Measurements from ENCODE around the gene INPP5A.

Gene INPP5A

DNA sequence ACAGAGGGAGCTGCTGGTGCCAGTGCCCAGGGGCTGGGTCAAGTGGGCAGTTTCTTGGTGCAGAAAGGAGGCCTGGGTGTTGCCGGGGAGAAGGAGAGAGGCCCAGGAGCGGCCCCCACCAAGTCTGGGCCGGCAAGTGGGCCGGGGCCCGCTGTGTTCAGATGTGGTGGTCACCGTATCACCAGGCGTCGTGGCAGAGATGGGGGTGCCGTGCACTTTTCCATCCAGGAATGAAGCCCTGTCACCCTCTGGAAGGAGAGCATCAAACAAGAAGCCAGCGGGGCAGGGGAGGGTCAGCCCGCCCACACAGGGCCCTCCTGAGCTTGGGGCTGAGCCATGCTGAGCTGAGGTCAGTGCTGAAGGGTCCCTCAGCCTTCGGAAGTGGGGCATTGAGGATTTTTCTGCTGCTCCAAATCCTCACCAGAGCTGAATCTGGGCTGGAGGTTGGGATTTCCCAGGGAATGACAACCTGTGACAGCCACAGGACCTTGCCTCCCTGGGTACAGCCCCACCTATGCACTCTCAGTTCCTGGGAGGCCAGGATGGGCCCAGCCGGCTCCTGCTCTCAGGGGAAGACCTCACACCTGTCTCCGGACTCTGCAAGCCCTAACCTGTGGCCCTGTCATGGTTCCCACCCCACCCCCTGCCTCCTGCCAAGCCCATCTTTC lies 27.9 kb upstream of the INPP5A start:
- no peak for ATAC-seq (replicated peaks)
- Mint-ChIP-seq H3K4me1 (no peaks in the 10 kb centered on the region), H3K27me3 (no peaks in the 10 kb centered on the region), H3K27ac (no peak overlapping the region), H3K36me3 (no peaks in the 10 kb centered on the region), H3K4me3 (no peak overlapping the region), H3K9me3 (peaks cover 1 to 6% of the 10 kb centered on the region in 2 donors)
- DNase-seq = no peak

DNA sequence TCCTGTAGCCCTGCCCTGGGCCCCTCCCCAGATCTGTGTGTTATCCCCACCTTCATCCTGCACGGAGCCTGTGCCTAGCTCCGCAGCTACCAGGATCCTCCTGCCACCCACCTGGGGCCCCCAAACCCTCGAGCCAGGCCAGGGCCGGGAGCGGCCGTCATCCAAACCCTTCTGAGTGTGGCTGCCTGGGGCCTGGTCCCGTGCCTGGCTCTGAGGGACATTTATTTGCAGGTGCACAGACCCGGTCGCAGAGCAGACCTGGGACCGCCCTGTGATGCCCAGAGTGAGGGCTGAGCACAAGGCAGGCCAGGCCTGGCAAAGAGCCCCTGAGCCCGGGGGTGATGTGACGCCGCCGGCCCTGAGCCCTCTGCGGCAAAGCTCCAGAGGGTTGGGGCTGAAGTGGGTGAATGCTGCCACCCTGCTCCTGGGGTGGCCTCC lies 27.4 kb upstream of the INPP5A start:
- Mint-ChIP-seq H3K4me1 (peaks cover 0 to 3% of the 10 kb centered on the region in 2 donors), H3K4me3 (no peak overlapping the region), H3K27me3 (no peaks in the 10 kb centered on the region), H3K9me3 (peaks cover 1 to 6% of the 10 kb centered on the region in 2 donors), H3K36me3 (no peaks in the 10 kb centered on the region), H3K27ac (no peak overlapping the region)
- DNase-seq (no peak), ATAC-seq (replicated peaks) (no peak)

DNA sequence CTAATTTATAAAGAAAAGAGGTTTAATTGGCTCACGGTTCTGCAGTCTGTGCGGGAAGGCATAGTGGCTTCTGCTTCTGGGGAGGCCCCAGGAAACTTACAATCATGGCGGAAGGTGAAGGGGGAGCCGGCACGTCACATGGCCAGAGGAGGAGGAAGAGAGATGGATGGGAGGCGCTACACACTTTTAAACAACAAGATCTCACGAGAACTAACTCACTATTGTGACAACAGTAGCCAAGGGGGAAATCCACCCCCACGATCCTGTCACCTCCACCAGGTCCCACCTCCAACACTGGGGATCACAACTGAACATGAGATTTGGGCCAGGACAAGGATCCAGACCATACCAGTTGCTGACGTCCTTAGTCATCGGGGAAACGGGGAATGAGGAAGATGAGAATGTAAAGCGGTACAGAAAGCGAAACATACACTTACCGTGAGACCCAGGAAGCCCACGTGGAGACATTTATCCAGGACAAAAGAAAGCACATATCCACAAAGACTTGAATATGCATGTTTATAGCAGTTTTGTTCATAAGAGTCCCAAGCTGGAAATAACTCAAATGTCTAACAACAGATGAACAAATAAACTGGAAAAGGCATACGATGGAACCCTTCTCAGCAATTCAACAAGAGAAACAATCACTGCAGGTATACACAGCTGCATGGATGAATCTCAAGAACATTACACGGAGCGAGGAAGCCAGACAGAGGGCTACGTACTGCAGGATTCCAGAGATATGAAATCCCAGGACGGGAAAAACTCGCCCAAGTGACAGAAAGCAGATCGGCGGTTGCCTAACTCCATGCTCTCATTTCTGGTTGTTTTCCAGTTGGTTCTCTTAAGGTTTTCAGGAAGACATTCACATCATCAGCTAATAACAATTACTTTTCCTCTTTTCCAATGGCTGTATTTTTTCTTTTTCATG lies 26.2 kb upstream of the INPP5A start:
- H3K4me3 Mint-ChIP-seq = no peak overlapping the region
- peaks cover 0 to 11% of the 10 kb centered on the region in 2 donors for H3K4me1 Mint-ChIP-seq
- H3K9me3 Mint-ChIP-seq = peaks cover 1 to 6% of the 10 kb centered on the region in 2 donors
- no peak overlapping the region for H3K27ac Mint-ChIP-seq
- DNase-seq = no peak
- H3K27me3 Mint-ChIP-seq = no peaks in the 10 kb centered on the region
- no peak for ATAC-seq (replicated peaks)
- H3K36me3 Mint-ChIP-seq = no peaks in the 10 kb centered on the region

DNA sequence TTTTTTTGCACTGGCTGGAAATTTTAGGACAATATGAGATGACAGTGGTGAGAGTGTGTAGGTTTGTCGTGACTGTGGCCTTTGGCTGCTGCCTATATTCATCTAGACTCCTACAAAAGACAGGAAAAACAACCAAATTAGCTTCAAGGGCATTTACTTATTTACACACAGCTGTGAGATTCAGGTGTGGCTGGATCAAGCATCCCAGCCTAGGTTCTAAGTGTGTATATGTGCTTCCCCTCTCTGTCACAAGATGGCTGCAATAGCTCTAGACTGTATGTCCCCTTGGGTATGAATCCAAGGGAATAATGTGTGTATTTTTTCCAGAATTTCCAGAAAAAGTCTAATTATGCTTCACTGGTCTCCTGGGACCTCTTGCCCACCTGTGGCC lies 25.5 kb upstream of the INPP5A start:
- Mint-ChIP-seq H3K4me1 (peaks cover 0 to 16% of the 10 kb centered on the region in 2 donors), H3K9me3 (peaks cover 1 to 6% of the 10 kb centered on the region in 2 donors), H3K27ac (no peak overlapping the region), H3K36me3 (no peaks in the 10 kb centered on the region), H3K4me3 (no peak overlapping the region), H3K27me3 (no peaks in the 10 kb centered on the region)
- ATAC-seq (replicated peaks) (no peak), DNase-seq (no peak)

DNA sequence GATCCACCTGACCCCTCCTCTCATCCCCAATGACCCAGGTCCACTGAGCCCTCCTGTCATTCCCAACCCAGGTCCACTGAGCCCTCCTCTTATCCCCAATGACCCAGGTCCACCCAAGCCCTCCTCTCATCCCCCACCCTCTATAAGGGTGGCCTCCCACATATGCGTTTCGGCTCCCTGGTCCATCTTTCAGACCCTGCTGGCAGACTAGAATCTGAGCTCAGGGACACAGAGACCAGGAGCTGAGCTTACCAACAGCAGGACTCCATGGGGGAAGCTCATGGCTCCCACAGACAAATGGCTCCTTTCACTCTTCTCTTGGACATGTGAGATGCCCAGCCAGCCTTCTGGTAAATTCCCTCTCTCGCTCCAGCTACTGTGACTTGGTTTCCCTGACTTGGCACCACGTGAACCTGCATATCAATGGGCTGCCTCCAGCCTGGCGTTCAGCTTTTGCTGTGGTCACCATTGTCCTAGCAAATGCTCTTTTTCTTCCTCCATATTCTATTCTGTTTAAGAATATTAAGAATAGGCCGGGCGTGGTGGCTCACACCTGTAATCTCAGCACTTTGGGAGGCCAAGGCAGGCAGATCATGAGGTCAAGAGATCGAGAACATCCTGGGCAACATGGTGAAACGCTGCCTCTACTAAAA lies 24.8 kb upstream of the INPP5A start:
- Mint-ChIP-seq H3K36me3 (no peaks in the 10 kb centered on the region), H3K9me3 (peaks cover 1 to 6% of the 10 kb centered on the region in 2 donors)
- no peak for DNase-seq

DNA sequence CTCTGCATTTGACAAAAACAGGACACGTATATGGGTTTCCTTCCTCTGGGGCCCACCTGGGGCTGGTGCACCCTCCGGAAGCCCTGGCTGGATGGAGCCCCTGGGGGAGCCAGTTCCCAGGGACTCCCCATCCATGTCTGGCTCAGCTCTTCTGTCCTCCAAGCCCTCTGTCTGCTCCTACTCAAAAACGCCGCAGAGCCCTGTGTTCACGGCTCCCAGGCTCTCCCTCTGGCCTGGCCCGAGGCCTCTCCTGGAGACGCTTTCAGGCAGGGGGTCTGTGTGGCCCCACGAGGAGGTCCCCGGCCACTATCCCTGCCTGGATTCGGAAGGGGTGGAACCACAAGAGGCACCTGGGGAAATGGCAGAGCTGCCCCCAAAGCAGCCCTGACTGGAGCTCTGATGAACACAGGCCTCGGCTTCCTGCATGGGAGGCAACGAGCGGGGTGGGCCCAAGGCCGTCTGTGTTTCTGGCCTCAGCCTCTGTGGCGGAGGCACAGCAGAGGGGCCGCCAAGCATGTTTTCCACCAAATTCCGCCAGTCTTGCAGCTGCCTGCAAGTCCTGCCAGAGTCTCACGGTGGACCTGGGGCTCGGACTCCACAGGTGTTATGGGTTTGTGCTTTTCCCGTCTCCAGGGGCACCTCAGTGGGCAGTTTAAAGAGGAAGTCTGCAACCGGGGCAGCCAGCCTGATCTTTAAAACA lies 22.6 kb upstream of the INPP5A start:
- ATAC-seq (replicated peaks) (peak; percentile 74 to 82), DNase-seq (no peak)
- peaks cover 1 to 6% of the 10 kb centered on the region in 2 donors for H3K9me3 Mint-ChIP-seq
- peaks cover 0 to 12% of the 10 kb centered on the region in 2 donors for H3K27me3 Mint-ChIP-seq
- H3K36me3 Mint-ChIP-seq = no peaks in the 10 kb centered on the region
- H3K4me1 Mint-ChIP-seq = peaks cover 4 to 16% of the 10 kb centered on the region in 2 donors
- peak overlapping the region; percentile 86 for H3K27ac Mint-ChIP-seq
- H3K4me3 Mint-ChIP-seq = peak overlapping the region; percentile 72 to 79

More for the DNA sequence above, 24.8 kb upstream of the INPP5A start:
- Mint-ChIP-seq H3K27me3 (no peaks in the 10 kb centered on the region), H3K4me1 (peaks cover 0 to 16% of the 10 kb centered on the region in 2 donors), H3K4me3 (no peak overlapping the region), H3K27ac (no peak overlapping the region)
- no peak for ATAC-seq (replicated peaks)

DNA sequence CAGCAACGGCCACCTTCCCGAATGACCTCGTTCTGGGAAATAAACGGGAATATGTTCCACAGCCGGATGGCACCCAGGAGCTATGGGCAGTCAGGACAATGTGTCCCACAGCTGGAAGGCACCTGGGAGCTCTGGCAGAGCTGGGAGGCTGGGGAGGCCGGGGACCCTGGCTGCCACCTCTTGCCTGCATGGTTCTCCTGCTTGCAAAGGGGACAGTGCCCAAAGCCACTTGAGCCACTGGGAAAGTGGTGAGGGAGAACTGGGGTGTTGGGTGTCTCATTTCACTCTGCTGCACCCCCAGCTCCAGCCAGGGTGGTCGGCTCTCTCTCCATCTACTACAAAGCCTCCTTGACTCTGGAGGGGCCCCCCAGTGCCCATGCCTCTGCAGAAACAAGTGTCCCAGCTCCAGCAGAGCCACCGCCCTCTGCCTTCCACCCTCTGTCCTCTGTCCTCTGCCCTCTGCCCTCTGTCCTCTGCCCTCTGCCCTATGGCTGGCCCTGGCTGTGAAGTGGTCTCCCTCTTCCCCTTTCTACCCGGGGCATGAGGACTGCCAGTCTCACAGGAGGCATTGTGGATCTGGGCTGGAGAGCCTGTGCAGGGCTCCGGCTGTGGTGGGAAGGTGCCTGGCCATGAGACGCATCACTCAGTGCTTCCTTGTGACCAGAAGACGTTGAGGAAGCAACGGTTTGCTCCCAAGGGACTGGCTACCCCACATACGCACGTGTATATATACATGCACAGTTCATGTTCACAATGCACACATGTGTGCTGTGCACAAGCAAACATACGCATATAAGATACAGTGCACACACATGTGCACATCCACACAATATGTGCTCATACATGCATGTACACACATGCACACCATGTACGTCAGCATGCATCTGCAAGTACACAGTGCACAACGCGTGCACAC lies 21.5 kb upstream of the INPP5A start:
- H3K27me3 Mint-ChIP-seq = peaks cover 0 to 12% of the 10 kb centered on the region in 2 donors
- ATAC-seq (replicated peaks) (peak; percentile 37 to 43), DNase-seq (no peak)
- H3K9me3 Mint-ChIP-seq = peaks cover 1 to 6% of the 10 kb centered on the region in 2 donors
- peaks cover 4 to 16% of the 10 kb centered on the region in 2 donors for H3K4me1 Mint-ChIP-seq
- no peak overlapping the region for H3K27ac Mint-ChIP-seq
- peak overlapping the region; percentile 19 to 66 for H3K4me3 Mint-ChIP-seq
- H3K36me3 Mint-ChIP-seq = no peaks in the 10 kb centered on the region

DNA sequence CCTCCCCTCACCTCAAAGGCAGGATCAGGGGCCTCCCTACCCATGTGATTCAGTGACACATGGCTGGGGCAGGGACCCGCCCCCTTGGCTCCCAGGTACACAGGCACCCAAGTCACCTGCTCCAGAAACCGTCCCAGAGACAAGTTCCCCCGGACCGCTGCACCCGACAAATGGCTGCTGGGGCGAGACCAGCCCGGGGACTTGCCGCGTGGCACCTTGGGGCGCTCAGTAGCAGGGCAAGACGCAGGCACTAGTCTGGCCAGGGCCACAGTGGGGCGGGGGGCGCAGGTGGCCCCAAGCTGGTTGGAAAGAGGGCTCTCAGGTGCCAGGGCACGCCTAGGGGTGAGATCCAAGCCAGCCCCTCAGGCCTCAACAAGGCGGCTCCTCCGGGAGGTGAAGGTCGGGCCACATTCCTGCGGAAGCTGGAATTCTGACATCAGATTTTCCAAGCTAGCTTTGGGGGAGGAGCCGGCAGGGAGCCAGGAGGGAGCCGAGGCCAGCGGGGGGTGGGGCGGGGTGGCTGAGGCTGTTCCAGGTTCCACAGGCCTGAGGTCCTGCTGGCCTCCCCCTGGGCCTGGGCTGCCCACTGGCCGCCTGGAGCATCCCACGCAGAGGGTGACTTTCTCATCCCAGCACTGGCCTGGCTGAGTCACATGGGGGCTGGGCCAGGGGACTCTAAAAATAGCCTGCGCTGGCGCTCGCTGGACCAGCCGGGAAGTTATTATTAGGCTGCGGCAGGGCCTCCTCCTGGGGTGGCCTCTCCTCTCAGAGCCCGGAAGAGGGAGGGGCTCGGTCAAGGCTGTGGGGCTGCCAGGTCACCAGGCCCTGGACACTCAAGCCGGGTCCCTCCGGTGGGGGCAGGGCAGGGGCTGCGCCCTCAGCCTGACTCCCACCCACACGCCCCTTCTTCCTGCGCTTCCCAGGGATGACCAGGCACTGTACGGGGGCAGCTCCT lies 20.5 kb upstream of the INPP5A start:
- DNase-seq = no peak
- Mint-ChIP-seq H3K27me3 (peaks cover 0 to 14% of the 10 kb centered on the region in 2 donors), H3K36me3 (no peaks in the 10 kb centered on the region), H3K9me3 (peaks cover 1 to 6% of the 10 kb centered on the region in 2 donors), H3K27ac (no peak overlapping the region), H3K4me1 (peaks cover 4 to 16% of the 10 kb centered on the region in 2 donors), H3K4me3 (no peak overlapping the region)
- no peak for ATAC-seq (replicated peaks)

DNA sequence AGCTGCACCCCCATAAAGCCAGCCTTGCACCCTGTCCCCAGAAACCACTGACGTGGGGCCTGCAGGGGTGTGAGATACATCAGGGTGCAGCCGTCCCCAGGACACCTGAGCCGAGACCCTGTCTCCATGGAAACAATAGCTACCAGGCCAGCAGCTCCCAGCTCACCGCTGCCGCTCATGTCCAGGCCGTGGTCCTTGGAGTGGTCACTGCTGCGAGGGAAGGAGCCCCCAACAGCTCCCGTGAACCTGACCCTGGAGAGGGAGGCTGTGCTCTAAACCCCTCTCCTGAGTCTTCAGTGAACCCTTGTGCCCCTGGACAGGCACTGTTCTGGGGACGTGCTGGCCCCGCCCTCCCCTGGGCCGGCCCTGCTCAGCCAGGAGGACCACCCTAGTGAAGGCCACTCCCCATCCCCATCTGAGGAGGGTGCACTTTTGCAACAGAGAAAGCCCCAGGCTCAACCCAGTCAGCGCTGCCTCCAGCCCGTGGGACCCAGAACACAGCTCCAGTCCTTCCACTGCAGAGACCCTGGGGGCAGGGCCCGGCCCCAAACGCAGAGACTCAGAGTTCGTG lies 19.6 kb upstream of the INPP5A start:
- Mint-ChIP-seq H3K4me1 (peaks cover 4 to 16% of the 10 kb centered on the region in 2 donors), H3K27me3 (peaks cover 0 to 19% of the 10 kb centered on the region in 2 donors), H3K4me3 (peak overlapping the region in 1 of 2 donors; percentile 51), H3K27ac (no peak overlapping the region), H3K36me3 (no peaks in the 10 kb centered on the region), H3K9me3 (peaks cover 0 to under 1% of the 10 kb centered on the region in 2 donors)
- DNase-seq = no peak
- no peak for ATAC-seq (replicated peaks)

DNA sequence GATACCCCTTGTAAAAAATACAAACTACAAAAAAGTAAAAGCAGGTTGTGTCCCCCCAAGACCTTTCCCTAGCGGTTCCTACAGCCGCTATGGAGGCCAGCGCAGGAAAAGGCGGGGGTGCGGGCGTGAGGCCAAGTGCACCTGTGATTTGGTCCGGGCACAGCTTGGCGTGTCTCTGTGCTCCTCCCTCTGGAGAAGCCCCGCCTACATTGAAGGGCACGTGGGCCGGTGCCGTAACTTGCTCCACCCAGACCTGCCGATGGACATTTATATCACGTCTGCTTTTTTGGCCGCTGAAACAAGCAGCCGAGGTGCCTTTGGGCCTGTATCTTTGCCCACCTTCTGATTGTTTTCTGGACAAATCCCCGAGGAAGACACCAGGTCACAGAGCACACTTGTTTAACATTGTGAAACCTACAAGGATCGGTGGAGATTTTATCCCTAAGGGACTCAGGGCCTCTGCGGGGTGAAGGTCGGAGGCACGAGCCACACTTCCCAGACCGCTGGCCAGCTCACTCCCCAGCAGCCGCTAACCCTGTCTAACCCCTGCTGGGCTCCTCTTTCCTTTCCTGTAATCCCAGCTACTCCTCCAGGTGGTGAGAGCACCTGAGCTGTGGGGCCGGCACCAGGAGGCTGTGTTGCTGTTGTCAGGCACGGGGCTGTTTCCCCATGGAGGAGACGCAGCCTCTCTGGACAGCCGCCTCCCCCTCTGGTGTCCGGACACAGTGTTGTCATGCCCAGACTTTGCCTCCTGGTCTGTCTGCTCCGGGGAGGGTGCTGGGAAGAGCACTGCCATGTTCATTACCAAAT lies 18.8 kb upstream of the INPP5A start:
- H3K27me3 Mint-ChIP-seq = peaks cover 0 to 19% of the 10 kb centered on the region in 2 donors
- peak; percentile 39 to 54 for ATAC-seq (replicated peaks)
- H3K4me1 Mint-ChIP-seq = peaks cover 4 to 16% of the 10 kb centered on the region in 2 donors
- peak overlapping the region; percentile 51 to 54 for H3K4me3 Mint-ChIP-seq
- no peak for DNase-seq
- H3K36me3 Mint-ChIP-seq = no peaks in the 10 kb centered on the region
- peak overlapping the region; percentile 17 for H3K27ac Mint-ChIP-seq
- no peaks in the 10 kb centered on the region for H3K9me3 Mint-ChIP-seq

DNA sequence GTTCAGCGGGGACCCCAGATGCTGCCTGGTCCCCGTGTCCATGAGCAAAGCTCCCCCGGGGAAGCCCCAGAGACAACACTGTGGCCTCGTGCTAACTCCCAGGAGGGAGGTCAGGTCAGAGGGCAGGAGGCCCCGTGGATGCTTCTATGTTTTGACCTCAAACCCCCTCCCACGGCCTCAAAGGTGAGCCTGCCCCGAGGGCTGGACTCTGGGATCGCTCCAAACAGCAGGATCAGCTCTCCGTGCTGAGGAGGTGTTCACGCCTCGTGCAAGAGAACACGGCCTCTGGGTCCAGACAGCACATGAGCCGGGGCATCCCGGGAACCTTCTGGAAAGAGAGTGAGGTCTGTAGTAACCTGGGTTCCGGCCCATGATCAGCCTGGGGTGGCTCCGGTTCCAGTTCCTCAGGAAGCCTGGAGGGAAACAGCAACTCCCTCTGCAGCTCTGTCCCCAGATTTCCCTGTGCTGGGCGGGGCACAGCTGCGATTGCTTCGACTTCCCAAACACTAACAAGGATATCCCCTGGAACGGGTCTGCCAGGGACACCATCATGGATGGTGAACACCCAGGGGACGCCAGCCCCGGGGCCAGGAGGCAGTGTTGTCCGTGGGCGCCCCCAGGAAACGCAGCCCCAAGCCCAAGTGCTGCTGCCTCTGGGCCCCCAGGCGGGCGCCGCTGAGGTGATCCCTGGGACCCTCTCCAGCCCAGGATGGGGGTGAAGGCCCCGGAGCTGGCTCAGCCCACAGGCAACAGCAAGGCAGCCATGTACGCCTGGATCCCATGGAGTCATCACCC lies 18.0 kb upstream of the INPP5A start:
- Mint-ChIP-seq H3K27me3 (peaks cover 0 to 26% of the 10 kb centered on the region in 2 donors), H3K4me1 (peaks cover 4 to 16% of the 10 kb centered on the region in 2 donors), H3K27ac (no peak overlapping the region), H3K36me3 (no peaks in the 10 kb centered on the region), H3K9me3 (no peaks in the 10 kb centered on the region), H3K4me3 (no peak overlapping the region)
- DNase-seq = no peak
- no peak for ATAC-seq (replicated peaks)
